Esophagus muscularis mucosa (tissue), 4 donors: ENCODE data around the gene UVRAG. TPM values are rescaled to one million over a fixed set of nuclear protein-coding genes. Genes with fewer than 3 reads are reported as not detected.

Experiments used
- DNase-seq: peaks from one replicate; pipeline ENCODE4 v3.0.0-alpha.2; 2017; ENCODE audit errors: extremely low spot score
- H3K27ac ChIP-seq, 4 donors: fragments of 200-600 bp; sonication (generic); replicated peaks in 1 of 4; 1 replicate in 3 of 4; 2 replicates in 1 of 4; pipeline ENCODE4 v1.5.1; 2016 to 2019; ENCODE audit warnings: mild to moderate bottlenecking in 1 of 4
- H3K27me3 ChIP-seq, 4 donors: fragments of 200-600 bp; sonication (generic); one replicate each; pipeline versions ENCODE4 v1.5.1 to v1.6.0; 2016 to 2019
- H3K36me3 ChIP-seq, 4 donors: fragments of 200-600 bp; sonication (generic); one replicate each; pipeline ENCODE4 v1.5.1; 2016 to 2019
- H3K4me1 ChIP-seq, 4 donors: fragments of 200-600 bp; sonication (generic); one replicate each; pipeline ENCODE4 v1.5.1; 2016 to 2019
- H3K4me3 ChIP-seq, 4 donors: fragments of 200-600 bp; sonication (generic); 1 replicate in 2 of 4; 2 replicates in 2 of 4; pipeline ENCODE4 v1.5.1; 2016 to 2019; ENCODE audit warnings: mild to moderate bottlenecking in 4 of 4, moderate library complexity in 1 of 4
- H3K9me3 ChIP-seq, 4 donors: fragments of 200-600 bp; sonication (generic); 1 replicate in 3 of 4; 2 replicates in 1 of 4; pipeline ENCODE4 v1.5.1; 2016 to 2019
- EP300 ChIP-seq: sonication (generic); formaldehyde crosslinking; IDR thresholded peaks from one replicate; pipeline ENCODE4 v1.6.1; 2017; ENCODE audit warnings: antibody characterized with exemption
- POLR2A ChIP-seq: fragments of 450-650 bp; IDR thresholded peaks from one replicate; pipeline ENCODE4 v1.6.1; 2017; ENCODE audit warnings: antibody characterized with exemption, moderate library complexity, mild to moderate bottlenecking, low read depth
- POLR2AphosphoS5 ChIP-seq, 2 donors: sonication (generic); formaldehyde crosslinking; IDR thresholded peaks; one replicate each; pipeline ENCODE4 v1.6.1; 2017; ENCODE audit warnings: antibody characterized with exemption in 2 of 2
- WGBS: methylation state at CpG from one replicate; pipeline ENCODE4 v1.1.5; 2018; 5-methylcytosine and 5-hydroxymethylcytosine counted together
- intact Hi-C: fragments of 100-400 bp; cut with DNase I; formaldehyde crosslinking; loops from one replicate; pipeline ENCODE4 v1.15.1; 2023
- total RNA-seq, 4 donors: library from RNA; depleted of rRNA; stranded (reverse); fragments of >200 nt; gene quantifications; one replicate each; pipeline versions ENCODE4 v1.1.0 to v1.2.1, GENCODE V29; 2016
- TF ChIP-seq, protein P1 (sequence below), 3 experiments: fragments of 200-600 bp in 2 of 3; fragments of 450-650 bp in 1 of 3; sonication (generic) in 2 of 3; IDR thresholded peaks; one replicate each; pipeline ENCODE4 v1.5.1; 2017 to 2019; ENCODE audit warnings: antibody characterized with exemption in 3 of 3, mild to moderate bottlenecking in 2 of 3, moderate library complexity in 1 of 3

The UVRAG gene
- total RNA-seq, 4 donors from 2014 or later = 30.6 to 37.4 (median 34.7) TPM

DNA sequence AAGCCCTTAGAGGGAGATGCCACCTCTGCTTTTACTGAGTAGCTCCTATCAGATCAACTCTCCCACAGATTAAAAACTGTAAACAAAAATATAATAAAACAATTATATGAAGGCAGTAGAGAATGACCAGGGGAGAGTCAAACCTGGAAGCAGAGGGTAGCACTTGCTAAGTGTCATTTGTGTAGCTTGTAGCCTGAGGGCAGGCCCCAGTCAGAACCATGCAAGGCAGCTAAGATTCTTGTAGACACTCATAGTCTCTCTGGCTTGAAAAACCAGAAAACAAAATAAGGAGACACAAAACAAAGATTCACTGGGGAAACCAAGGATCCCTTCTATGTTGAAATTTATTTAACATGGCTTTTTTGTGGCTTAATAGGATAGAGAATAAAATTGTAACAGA is 280.9 kb downstream of the UVRAG start:
- Histone ChIP-seq H3K36me3 (no peaks in the 10 kb centered on the region), H3K4me1 (no peaks in the 10 kb centered on the region), H3K27me3 (no peaks in the 10 kb centered on the region), H3K9me3 (no peaks in the 10 kb centered on the region), H3K4me3 (no peak overlapping the region), H3K27ac (no peak overlapping the region)
- no peak for DNase-seq
- intact Hi-C loops = no loop called here
- no peak for TF ChIP-seq POLR2A
- no peak for TF ChIP-seq POLR2AphosphoS5 (IDR thresholded peaks at IDR 0.05)
- no peak for TF ChIP-seq EP300
- TF ChIP-seq, protein P1, sequence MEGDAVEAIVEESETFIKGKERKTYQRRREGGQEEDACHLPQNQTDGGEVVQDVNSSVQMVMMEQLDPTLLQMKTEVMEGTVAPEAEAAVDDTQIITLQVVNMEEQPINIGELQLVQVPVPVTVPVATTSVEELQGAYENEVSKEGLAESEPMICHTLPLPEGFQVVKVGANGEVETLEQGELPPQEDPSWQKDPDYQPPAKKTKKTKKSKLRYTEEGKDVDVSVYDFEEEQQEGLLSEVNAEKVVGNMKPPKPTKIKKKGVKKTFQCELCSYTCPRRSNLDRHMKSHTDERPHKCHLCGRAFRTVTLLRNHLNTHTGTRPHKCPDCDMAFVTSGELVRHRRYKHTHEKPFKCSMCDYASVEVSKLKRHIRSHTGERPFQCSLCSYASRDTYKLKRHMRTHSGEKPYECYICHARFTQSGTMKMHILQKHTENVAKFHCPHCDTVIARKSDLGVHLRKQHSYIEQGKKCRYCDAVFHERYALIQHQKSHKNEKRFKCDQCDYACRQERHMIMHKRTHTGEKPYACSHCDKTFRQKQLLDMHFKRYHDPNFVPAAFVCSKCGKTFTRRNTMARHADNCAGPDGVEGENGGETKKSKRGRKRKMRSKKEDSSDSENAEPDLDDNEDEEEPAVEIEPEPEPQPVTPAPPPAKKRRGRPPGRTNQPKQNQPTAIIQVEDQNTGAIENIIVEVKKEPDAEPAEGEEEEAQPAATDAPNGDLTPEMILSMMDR (IDR thresholded peaks at IDR 0.05) = no peak

DNA sequence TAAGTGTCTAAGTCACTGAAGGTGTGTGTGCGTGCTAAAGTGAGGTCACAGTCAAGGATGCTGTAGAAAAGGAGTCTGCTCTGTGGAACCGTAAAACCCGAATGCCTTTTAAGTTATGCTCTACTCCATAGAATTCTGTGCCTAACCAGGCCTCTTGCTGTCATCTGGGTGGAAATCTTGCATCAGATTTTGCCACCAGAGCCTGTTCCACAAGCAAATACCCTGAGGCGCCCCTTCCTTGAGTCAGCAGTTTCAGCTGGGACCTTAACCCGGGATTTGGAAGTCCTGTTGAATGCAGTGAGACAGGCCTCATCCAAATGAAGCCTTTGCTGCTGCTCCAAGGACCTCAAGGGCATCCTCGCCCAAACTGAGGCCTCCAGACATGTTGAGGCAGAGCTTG is 281.5 kb downstream of the UVRAG start:
- Histone ChIP-seq H3K4me1 (no peaks in the 10 kb centered on the region), H3K27ac (no peak overlapping the region), H3K27me3 (no peaks in the 10 kb centered on the region), H3K4me3 (no peak overlapping the region), H3K9me3 (no peaks in the 10 kb centered on the region), H3K36me3 (no peaks in the 10 kb centered on the region)
- DNase-seq = no peak
- TF ChIP-seq EP300 (no peak), POLR2A (no peak), POLR2AphosphoS5 (IDR thresholded peaks at IDR 0.05) (no peak)
- TF ChIP-seq, protein P1 (IDR thresholded peaks at IDR 0.05) = no peak
- intact Hi-C loops = no loop called here
- WGBS = 96% methylated on average over 6 of the region's 6 CpGs

DNA sequence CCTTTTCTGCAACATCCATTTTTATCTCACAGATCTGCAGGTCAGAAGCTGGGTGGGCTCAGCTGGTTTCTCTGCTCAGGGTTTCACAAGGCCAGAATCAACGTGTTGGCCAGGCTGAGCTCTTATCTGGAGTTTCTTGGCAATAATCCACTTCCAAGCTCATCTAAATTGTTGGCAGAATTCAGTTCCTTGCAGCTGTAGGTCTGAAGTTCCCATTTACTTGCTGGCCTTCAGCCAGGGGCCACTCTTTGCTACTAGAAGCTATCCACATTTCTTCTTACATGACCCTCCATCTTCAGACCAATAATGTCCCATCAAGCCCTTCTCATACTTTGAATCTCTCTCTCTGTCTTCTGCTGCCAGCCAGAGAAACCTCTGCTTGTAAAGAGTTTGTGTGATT is 287.8 kb downstream of the UVRAG start:
- no peaks in the 10 kb centered on the region for H3K27me3 ChIP-seq
- no peaks in the 10 kb centered on the region for H3K36me3 ChIP-seq
- no peaks in the 10 kb centered on the region for H3K9me3 ChIP-seq
- 31% methylated on average over 1 of the region's 1 CpG for WGBS
- H3K4me1 ChIP-seq = peaks cover 9 to 12% (median 10%) of the 10 kb centered on the region in 4 donors
- no peak for TF ChIP-seq POLR2AphosphoS5 (IDR thresholded peaks at IDR 0.05)
- TF ChIP-seq EP300 = no peak
- no peak for TF ChIP-seq POLR2A
- TF ChIP-seq, protein P1 (IDR thresholded peaks at IDR 0.05) = no peak
- intact Hi-C loops = no loop called here
- H3K27ac ChIP-seq = no peak overlapping the region
- no peak for DNase-seq
- no peak overlapping the region for H3K4me3 ChIP-seq

DNA sequence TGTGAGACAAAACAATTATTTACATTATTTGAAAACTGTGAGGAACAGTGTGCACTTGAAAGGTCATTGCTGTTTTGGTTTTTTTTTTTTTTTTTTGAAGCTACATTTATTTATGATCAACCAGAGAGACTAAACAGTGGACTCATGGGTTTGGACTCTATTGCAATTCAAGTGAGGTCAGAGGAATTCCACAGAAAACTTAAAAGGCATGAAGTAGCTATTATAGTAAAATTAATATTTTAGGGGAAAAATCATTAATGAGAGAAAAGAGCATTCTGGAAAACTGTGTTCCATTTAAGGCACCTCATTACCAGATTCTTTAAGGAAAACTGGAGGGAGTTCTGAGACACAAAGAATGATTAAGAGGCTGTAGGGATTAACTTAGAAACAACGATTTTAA is 288.4 kb downstream of the UVRAG start:
- Histone ChIP-seq H3K9me3 (no peaks in the 10 kb centered on the region), H3K4me3 (no peak overlapping the region), H3K4me1 (peaks cover 9 to 12% (median 10%) of the 10 kb centered on the region in 4 donors), H3K27ac (no peak overlapping the region), H3K36me3 (no peaks in the 10 kb centered on the region), H3K27me3 (no peaks in the 10 kb centered on the region)
- intact Hi-C loops = no loop called here
- DNase-seq = no peak
- TF ChIP-seq, protein P1 (IDR thresholded peaks at IDR 0.05) = no peak
- no peak for TF ChIP-seq EP300
- TF ChIP-seq POLR2A = no peak
- no peak for TF ChIP-seq POLR2AphosphoS5 (IDR thresholded peaks at IDR 0.05)
- WGBS = 61% methylated on average over 1 of the region's 1 CpG

DNA sequence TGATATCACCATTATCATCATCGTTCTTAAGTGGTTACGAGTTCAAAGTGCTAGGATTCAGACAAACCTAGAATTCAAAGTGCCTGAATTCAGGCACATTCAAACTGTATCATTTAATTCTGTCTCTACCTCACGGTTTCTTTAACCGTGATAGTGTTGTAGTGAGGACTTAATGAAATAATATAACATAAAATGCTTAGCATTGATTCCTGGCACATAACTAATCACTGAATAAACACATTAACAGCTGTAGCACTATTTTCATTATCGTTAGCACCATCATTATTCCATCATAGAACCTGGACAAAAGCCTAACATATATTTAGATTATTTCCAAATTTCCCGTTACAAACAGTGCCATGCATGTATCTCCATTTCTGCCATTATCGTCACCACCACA is 289.3 kb downstream of the UVRAG start:
- TF ChIP-seq EP300 = no peak
- no peak for TF ChIP-seq POLR2A
- TF ChIP-seq, protein P1 (IDR thresholded peaks at IDR 0.05) = no peak
- no peak for TF ChIP-seq POLR2AphosphoS5 (IDR thresholded peaks at IDR 0.05)
- intact Hi-C loops = no loop called here
- Histone ChIP-seq H3K4me1 (peaks cover 9 to 12% (median 10%) of the 10 kb centered on the region in 4 donors), H3K4me3 (no peak overlapping the region), H3K9me3 (no peaks in the 10 kb centered on the region), H3K27me3 (no peaks in the 10 kb centered on the region), H3K36me3 (no peaks in the 10 kb centered on the region), H3K27ac (no peak overlapping the region)
- 95% methylated on average over 7 of the region's 7 CpGs for WGBS
- DNase-seq = no peak
